DOHH2 (cell line): ENCODE measurements around the gene CALN1.

Source experiments
- EZH2phosphoT487 ChIP-seq: fragments of 200-600 bp; sonication (generic); IDR thresholded peaks from 2 replicates; pipeline ENCODE4 v1.6.1; 2017; ENCODE audit warnings: borderline replicate concordance, mild to moderate bottlenecking, antibody characterized with exemption, low read length, moderate library complexity, mixed read lengths
- TF ChIP-seq, protein P1 (sequence below): fragments of 200-600 bp; sonication (generic); IDR thresholded peaks from one replicate; pipeline ENCODE4 v1.5.1; 2014; ENCODE audit warnings: antibody characterized with exemption, mild to moderate bottlenecking, low read depth, low read length; ENCODE audit not compliant: poor library complexity, severe bottlenecking

DNA sequence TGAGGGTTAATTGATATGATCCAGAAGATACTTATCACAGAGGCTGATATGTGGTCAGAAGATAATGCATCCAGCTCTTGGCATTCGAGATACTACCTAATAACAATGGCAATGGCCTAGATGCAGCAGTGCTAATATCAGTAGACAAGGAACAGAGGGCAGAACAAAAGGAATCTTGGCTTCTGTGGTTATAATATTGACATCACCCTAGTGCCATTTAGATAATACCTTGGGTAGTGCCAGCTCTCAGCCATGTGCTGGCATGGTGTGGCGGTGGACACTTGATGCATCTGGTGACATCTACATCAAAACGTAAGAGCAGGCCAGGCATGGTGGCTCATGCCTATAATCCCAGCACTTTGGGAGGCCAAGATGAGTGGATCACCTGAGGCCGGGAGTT, 101.8 kb downstream of the CALN1 start:
- TF ChIP-seq, protein P1, sequence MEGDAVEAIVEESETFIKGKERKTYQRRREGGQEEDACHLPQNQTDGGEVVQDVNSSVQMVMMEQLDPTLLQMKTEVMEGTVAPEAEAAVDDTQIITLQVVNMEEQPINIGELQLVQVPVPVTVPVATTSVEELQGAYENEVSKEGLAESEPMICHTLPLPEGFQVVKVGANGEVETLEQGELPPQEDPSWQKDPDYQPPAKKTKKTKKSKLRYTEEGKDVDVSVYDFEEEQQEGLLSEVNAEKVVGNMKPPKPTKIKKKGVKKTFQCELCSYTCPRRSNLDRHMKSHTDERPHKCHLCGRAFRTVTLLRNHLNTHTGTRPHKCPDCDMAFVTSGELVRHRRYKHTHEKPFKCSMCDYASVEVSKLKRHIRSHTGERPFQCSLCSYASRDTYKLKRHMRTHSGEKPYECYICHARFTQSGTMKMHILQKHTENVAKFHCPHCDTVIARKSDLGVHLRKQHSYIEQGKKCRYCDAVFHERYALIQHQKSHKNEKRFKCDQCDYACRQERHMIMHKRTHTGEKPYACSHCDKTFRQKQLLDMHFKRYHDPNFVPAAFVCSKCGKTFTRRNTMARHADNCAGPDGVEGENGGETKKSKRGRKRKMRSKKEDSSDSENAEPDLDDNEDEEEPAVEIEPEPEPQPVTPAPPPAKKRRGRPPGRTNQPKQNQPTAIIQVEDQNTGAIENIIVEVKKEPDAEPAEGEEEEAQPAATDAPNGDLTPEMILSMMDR, result no peak
- TF ChIP-seq EZH2phosphoT487, result no peak
